ENCODE data around the gene PRXL2B.

Gene PRXL2B

DNA sequence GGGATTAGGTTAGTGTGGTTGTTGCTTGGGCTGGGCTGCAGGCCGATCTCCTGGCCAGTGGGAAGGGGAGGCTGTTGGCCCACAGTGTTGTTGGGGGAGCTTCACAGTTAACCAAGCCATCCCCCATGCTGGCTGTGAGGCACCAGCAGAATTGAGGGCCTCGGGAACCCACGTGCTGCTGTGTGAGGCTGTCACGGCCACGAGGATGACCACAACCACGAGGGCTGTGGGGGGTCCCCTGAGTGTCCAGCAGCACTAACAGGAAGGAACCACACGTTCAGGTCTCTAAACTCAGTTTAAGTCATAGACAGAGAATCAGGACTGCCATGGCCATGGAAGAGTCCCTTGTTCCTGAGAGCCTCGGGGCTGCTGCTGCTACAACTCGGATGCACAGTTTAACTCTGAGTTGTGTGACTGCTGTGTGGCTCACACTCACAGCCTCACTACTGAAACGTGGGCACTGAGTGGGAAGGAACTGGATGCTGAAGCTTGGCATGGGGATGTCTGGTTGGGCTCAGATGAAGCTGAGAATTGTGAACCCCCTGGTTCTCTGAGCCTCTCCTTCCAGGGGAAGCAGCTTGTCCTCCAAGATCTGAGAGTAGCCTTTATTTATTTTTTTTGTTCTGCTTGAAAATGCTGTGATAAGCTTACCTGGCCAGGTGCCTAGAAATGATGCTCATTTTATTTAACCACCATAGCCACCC, 51.0 kb downstream of the PRXL2B start:
- no peak for DNase-seq (ENCODE audit: low read depth)

- DNase-seq (ENCODE audit: low read depth) = no peak
Observed at GRCh38 chr1:2638466-2639115, 52.0 kb downstream of the PRXL2B start.

GRCh38 chr1:2639203-2639602, 52.6 kb downstream of the PRXL2B start:
- DNase-seq (ENCODE audit: low read depth) = no peak

DNA sequence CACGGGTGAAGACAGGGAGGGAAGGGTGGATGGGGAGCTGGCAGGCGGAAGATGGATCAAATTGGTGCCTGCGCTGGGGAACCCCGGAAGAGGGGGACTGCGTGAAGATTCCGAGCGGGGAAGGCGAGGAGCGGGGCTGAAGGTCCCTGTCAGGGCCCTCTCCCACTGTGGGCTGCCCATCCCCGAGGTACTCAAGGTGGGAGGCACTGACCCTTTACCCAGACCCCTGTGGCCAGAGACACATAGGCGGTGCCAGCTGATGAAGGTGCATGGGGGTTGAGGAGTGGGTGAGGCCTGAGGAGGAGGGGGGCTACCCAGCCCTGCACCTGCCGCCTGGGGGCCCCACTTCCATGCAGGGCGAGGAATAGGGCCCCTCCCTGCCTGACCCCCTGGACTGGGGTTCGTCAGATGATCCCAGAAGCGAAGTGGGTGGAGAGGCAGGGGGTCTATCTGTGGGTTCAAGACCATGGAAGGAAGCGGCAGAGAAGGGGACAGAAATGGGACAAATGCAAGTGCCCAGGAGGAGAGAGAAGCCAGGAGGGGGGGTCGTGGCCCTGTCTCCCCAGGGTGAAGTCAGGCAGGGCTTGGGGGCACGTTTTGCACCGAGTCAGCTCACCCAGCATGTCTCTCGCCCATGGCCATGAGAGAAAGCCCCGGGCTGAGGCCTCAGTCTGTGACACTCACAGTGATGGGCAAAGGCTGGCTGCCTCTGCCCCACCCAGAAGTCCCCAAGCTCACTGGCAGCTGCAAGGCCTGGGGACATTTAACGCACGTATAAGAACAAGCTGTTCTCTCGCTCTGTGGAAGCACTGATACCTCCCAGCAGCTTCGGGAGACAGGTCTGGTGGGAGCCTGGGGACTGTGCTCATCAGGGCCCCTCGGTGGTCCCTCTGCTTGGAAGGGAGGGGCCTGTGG, 53.3 kb downstream of the PRXL2B start:
- DNase-seq (ENCODE audit: low read depth) = no peak

DNA sequence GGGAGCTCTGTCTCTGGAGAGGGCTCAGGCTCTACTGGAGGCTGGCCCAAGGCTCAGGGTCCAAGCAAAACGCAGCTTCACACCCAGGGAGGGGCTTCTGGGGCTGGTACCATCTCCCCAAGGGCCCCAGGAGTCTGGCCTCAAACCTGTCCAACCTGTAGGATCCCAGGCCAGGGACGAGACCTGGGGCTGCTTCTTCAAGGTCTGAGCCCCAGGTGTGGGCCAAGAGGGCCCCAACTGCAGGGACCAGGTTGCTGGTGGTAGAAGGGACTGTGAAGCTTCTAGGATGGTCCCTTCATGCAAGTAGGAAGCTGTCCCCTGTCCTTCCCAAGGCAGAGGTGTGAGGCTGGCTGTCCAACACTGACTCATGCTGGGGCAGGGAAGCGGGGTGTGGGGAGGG, 54.0 kb downstream of the PRXL2B start:
- DNase-seq (ENCODE audit: low read depth) = no peak
